T-helper 2 cell (primary cell): ENCODE measurements around the gene ADRB1.

Source experiments
- DNase-seq, 5 experiments: peaks; one replicate each; pipeline versions ENCODE4 v3.0.0 to v3.0.0-alpha.2; 2012 to 2022

ADRB1 gene

GRCh38 chr10:114057855-114058254 is 14.2 kb downstream of the ADRB1 start:
- DNase-seq: no peak

GRCh38 chr10:114058297-114058696 is 14.6 kb downstream of the ADRB1 start:
- no peak for DNase-seq

- DNase-seq: no peak
Measured at GRCh38 chr10:114059561-114059960, 15.9 kb downstream of the ADRB1 start.

- DNase-seq: no peak
Measured at GRCh38 chr10:114060456-114060855, 16.8 kb downstream of the ADRB1 start.

- DNase-seq: no peak
Measured at GRCh38 chr10:114061148-114061547, 17.5 kb downstream of the ADRB1 start.

- DNase-seq: no peak
Measured at GRCh38 chr10:114061789-114062188, 18.1 kb downstream of the ADRB1 start.

GRCh38 chr10:114064151-114065048 is 20.7 kb downstream of the ADRB1 start:
- no peak for DNase-seq

- no peak for DNase-seq
Measured at GRCh38 chr10:114065049-114065435, 21.4 kb downstream of the ADRB1 start.

- no peak for DNase-seq
Measured at GRCh38 chr10:114068054-114068707, 24.5 kb downstream of the ADRB1 start.

- DNase-seq: no peak
Measured at GRCh38 chr10:114070710-114071109, 27.0 kb downstream of the ADRB1 start.

GRCh38 chr10:114071178-114071577 is 27.5 kb downstream of the ADRB1 start:
- no peak for DNase-seq

- DNase-seq: peak in 2 of 5 experiments; percentile 10 to 76
Measured at GRCh38 chr10:114073395-114074186, 29.9 kb downstream of the ADRB1 start.

GRCh38 chr10:114075093-114075492 is 31.4 kb downstream of the ADRB1 start:
- no peak for DNase-seq

- DNase-seq: no peak
Measured at GRCh38 chr10:114077347-114077746, 33.7 kb downstream of the ADRB1 start.

- no peak for DNase-seq
Measured at GRCh38 chr10:114077815-114078219, 34.2 kb downstream of the ADRB1 start.

- no peak for DNase-seq
Measured at GRCh38 chr10:114078346-114078745, 34.7 kb downstream of the ADRB1 start.

- no peak for DNase-seq
Measured at GRCh38 chr10:114079421-114079820, 35.8 kb downstream of the ADRB1 start.

GRCh38 chr10:114081911-114082583 is 38.4 kb downstream of the ADRB1 start:
- no peak for DNase-seq

- DNase-seq: peak in 1 of 5 experiments; percentile 30
Measured at GRCh38 chr10:114083040-114083439, 39.4 kb downstream of the ADRB1 start.

GRCh38 chr10:114084215-114084614 is 40.5 kb downstream of the ADRB1 start:
- peak in 1 of 5 experiments; percentile 43 for DNase-seq

- DNase-seq: no peak
Measured at GRCh38 chr10:114087255-114087654, 43.6 kb downstream of the ADRB1 start.

GRCh38 chr10:114087655-114088054 is 44.0 kb downstream of the ADRB1 start:
- DNase-seq: no peak

GRCh38 chr10:114094795-114095194 is 51.1 kb downstream of the ADRB1 start:
- no peak for DNase-seq
